ENCODE results near the gene FGF14. TPM values are rescaled to one million over a fixed set of nuclear protein-coding genes. Genes with fewer than 3 reads are reported as not detected.

FGF14 gene
- total RNA-seq, 3 donors from 2014 or later, result 0.43 to 2.5 (median 0.70) TPM

GRCh38 chr13:101978552-101979315 is 423.1 kb downstream of the FGF14 start:
- Histone ChIP-seq H3K9me3 (no peaks in the 10 kb centered on the region), H3K4me3 (no peak overlapping the region), H3K36me3 (ENCODE audit: low read depth) (no peaks in the 10 kb centered on the region), H3K4me1 (ENCODE audit: low read depth) (no peaks in the 10 kb centered on the region)
- DNase-seq (no peak), ATAC-seq (no peak)
- intact Hi-C loops (cut with DNase I, micrococcal nuclease), result no loop called here
- TF ChIP-seq CTCF (IDR thresholded peaks at IDR 0.05), result no peak

- intact Hi-C loops (cut with DNase I, micrococcal nuclease), result no loop called here
- no peaks in the 10 kb centered on the region for H3K9me3 ChIP-seq
- DNase-seq (no peak), ATAC-seq (no peak)
- no peaks in the 10 kb centered on the region for H3K36me3 ChIP-seq (ENCODE audit: low read depth)
- H3K4me3 ChIP-seq, result no peak overlapping the region
- no peak for TF ChIP-seq CTCF (IDR thresholded peaks at IDR 0.05)
- H3K4me1 ChIP-seq (ENCODE audit: low read depth), result no peaks in the 10 kb centered on the region
Observed at GRCh38 chr13:101977475-101977874, 424.4 kb downstream of the FGF14 start.

- TF ChIP-seq CTCF (IDR thresholded peaks at IDR 0.05), result no peak
Observed at GRCh38 chr13:101972191-101972590, 429.7 kb downstream of the FGF14 start.

GRCh38 chr13:101970341-101970740 is 431.5 kb downstream of the FGF14 start:
- no peak for ATAC-seq
- no peaks in the 10 kb centered on the region for H3K36me3 ChIP-seq (ENCODE audit: low read depth)

More at GRCh38 chr13:101972191-101972590, 429.7 kb downstream of the FGF14 start:
- Histone ChIP-seq H3K4me3 (no peak overlapping the region), H3K9me3 (no peaks in the 10 kb centered on the region), H3K4me1 (ENCODE audit: low read depth) (no peaks in the 10 kb centered on the region), H3K36me3 (ENCODE audit: low read depth) (no peaks in the 10 kb centered on the region)
- ATAC-seq (no peak), DNase-seq (no peak)
- intact Hi-C loops (cut with DNase I, micrococcal nuclease), result no loop called here

GRCh38 chr13:101967781-101968180 is 434.1 kb downstream of the FGF14 start:
- intact Hi-C loops (cut with DNase I, micrococcal nuclease), result no loop called here
- Histone ChIP-seq H3K36me3 (ENCODE audit: low read depth) (no peaks in the 10 kb centered on the region), H3K4me3 (no peak overlapping the region), H3K4me1 (ENCODE audit: low read depth) (no peaks in the 10 kb centered on the region), H3K9me3 (no peaks in the 10 kb centered on the region)
- no peak for TF ChIP-seq CTCF (IDR thresholded peaks at IDR 0.05)
- no peak for DNase-seq
- no peak for ATAC-seq

More at GRCh38 chr13:101970341-101970740, 431.5 kb downstream of the FGF14 start:
- Histone ChIP-seq H3K4me1 (ENCODE audit: low read depth) (no peaks in the 10 kb centered on the region), H3K9me3 (no peaks in the 10 kb centered on the region), H3K4me3 (no peak overlapping the region)
- intact Hi-C loops (cut with DNase I, micrococcal nuclease), result no loop called here
- no peak for DNase-seq
- no peak for TF ChIP-seq CTCF (IDR thresholded peaks at IDR 0.05)
